Measurements from ENCODE around the gene TNC. TPM values are rescaled to one million over a fixed set of nuclear protein-coding genes. Genes with fewer than 3 reads are reported as not detected.

Gene TNC
- total and polyA plus RNA-seq, 2 donors (not counting 1 experiment from before 2014, with no cell fraction given) = not detected

DNA sequence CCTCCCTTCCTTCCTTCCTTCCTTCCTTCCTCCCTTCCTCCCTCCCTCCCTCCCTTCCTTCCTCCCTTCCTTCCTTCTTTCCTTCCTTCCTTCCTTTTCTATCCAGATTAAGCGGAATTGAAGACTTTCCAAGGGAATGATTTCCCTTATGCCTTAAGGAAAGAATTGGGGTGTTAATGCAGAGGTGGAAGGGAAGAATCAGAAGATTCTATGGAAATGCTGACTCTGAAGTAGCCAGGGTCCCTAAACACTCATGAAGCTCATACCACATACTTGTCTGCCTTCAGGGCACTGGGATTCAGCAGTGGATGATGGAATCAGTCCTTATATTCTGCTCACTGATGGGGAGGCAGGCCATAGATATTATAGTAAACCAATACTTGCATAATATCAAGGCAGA, 48.2 kb downstream of the TNC start:
- no peaks in the 10 kb centered on the region for H3K9me3 ChIP-seq (ENCODE audit: control extremely low read depth in 1 of 3, control insufficient read depth in 2 of 3, insufficient read depth in 1 of 3, low read length in 2 of 3)
- no peak overlapping the region for H3K9ac ChIP-seq (ENCODE audit: low read length)
- no peaks in the 10 kb centered on the region for H3K9me3 Mint-ChIP-seq (ENCODE audit: insufficient read depth)
- WGBS (ENCODE audit: insufficient coverage) = no CpG with 5 or more reads among the region's 1 CpG
- ATAC-seq (ENCODE audit: low read depth) (no peak), DNase-seq (no peak)
- no peak for TF ChIP-seq EZH2 (IDR thresholded peaks at IDR 0.05; ENCODE audit: borderline replicate concordance, insufficient read depth, low read depth, low read length, poor library complexity, severe bottlenecking)
- TF ChIP-seq, protein P1, sequence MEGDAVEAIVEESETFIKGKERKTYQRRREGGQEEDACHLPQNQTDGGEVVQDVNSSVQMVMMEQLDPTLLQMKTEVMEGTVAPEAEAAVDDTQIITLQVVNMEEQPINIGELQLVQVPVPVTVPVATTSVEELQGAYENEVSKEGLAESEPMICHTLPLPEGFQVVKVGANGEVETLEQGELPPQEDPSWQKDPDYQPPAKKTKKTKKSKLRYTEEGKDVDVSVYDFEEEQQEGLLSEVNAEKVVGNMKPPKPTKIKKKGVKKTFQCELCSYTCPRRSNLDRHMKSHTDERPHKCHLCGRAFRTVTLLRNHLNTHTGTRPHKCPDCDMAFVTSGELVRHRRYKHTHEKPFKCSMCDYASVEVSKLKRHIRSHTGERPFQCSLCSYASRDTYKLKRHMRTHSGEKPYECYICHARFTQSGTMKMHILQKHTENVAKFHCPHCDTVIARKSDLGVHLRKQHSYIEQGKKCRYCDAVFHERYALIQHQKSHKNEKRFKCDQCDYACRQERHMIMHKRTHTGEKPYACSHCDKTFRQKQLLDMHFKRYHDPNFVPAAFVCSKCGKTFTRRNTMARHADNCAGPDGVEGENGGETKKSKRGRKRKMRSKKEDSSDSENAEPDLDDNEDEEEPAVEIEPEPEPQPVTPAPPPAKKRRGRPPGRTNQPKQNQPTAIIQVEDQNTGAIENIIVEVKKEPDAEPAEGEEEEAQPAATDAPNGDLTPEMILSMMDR (IDR thresholded peaks at IDR 0.05) = no peak
- no peaks in the 10 kb centered on the region for H3K4me1 ChIP-seq (ENCODE audit: control insufficient read depth in 2 of 2, insufficient read depth in 2 of 2, low read length in 2 of 2)
- no peak overlapping the region for H3K27ac ChIP-seq (ENCODE audit: low read length in 2 of 2)
- peaks cover 34% of the 10 kb centered on the region for H3K27me3 Mint-ChIP-seq
- no peaks in the 10 kb centered on the region for H3K36me3 ChIP-seq (replicated peaks in 1 of 2; ENCODE audit: control extremely low read depth in 1 of 2, control insufficient read depth in 1 of 2, extremely low read depth in 1 of 2, insufficient read depth in 2 of 2, low read length in 1 of 2)
- POLR2A ChIA-PET = no interaction called here
- no peak overlapping the region for H3K4me3 ChIP-seq (ENCODE audit: control extremely low read depth in 1 of 5, extremely low read depth in 1 of 5, insufficient read depth in 1 of 5, low read depth in 2 of 5, low read length in 4 of 5)
- no peak overlapping the region for H3K4me3 Mint-ChIP-seq
- H3K79me2 ChIP-seq (ENCODE audit: control insufficient read depth, insufficient read depth, low read length) = no peaks in the 10 kb centered on the region
- intact Hi-C loops (cut with micrococcal nuclease) = no loop called here
- CTCF ChIA-PET = no interaction called here
- no peak overlapping the region for H2AFZ ChIP-seq (ENCODE audit: insufficient read depth, low read depth, low read length, poor library complexity, severe bottlenecking)
- no peak overlapping the region for H3K4me2 ChIP-seq (replicated peaks; ENCODE audit: low read depth, low read length, poor library complexity, severe bottlenecking)
- H4K20me1 ChIP-seq (ENCODE audit: control insufficient read depth, insufficient read depth, low read length, poor library complexity, severe bottlenecking) = no peaks in the 10 kb centered on the region
- H3K4me1 Mint-ChIP-seq = no peaks in the 10 kb centered on the region
- peaks cover 0 to 6% (median 0%) of the 10 kb centered on the region in 4 experiments for H3K27me3 ChIP-seq (replicated peaks in 1 of 4; ENCODE audit: control extremely low read depth in 1 of 4, control insufficient read depth in 3 of 4, insufficient read depth in 4 of 4, low read length in 3 of 4)
- no peak overlapping the region for H3K27ac Mint-ChIP-seq

DNA sequence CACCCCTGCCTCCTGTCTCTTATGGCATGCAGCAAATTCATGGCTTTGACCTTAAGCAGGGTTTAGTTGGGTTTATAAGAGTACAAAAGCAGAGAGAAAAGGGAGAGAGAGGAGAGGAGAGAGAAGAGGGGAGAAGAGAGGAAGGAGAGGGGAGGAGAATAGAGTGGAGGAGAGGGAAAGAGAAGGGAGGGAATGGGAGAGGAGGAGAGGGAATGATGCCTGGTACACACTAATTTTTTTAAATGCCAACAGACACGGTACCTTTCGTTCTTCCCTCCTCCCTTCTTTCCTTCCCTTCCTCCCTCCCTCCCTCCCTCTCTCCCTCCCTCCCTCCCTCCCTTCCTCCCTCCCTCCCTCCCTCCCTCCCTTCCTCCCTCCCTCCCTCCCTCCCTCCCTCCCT, 48.7 kb downstream of the TNC start:
- Mint-ChIP-seq H3K27ac (no peak overlapping the region), H3K4me1 (no peaks in the 10 kb centered on the region), H3K27me3 (peaks cover 34% of the 10 kb centered on the region), H3K9me3 (ENCODE audit: insufficient read depth) (no peaks in the 10 kb centered on the region), H3K4me3 (no peak overlapping the region)
- Histone ChIP-seq H2AFZ (ENCODE audit: insufficient read depth, low read depth, low read length, poor library complexity, severe bottlenecking) (no peak overlapping the region), H3K4me2 (replicated peaks; ENCODE audit: low read depth, low read length, poor library complexity, severe bottlenecking) (no peak overlapping the region), H3K4me1 (ENCODE audit: control insufficient read depth in 2 of 2, insufficient read depth in 2 of 2, low read length in 2 of 2) (no peaks in the 10 kb centered on the region), H3K36me3 (replicated peaks in 1 of 2; ENCODE audit: control extremely low read depth in 1 of 2, control insufficient read depth in 1 of 2, extremely low read depth in 1 of 2, insufficient read depth in 2 of 2, low read length in 1 of 2) (no peaks in the 10 kb centered on the region), H3K79me2 (ENCODE audit: control insufficient read depth, insufficient read depth, low read length) (no peaks in the 10 kb centered on the region), H3K27ac (ENCODE audit: low read length in 2 of 2) (no peak overlapping the region), H3K9me3 (ENCODE audit: control extremely low read depth in 1 of 3, control insufficient read depth in 2 of 3, insufficient read depth in 1 of 3, low read length in 2 of 3) (peaks cover 0 to 3% (median 0%) of the 10 kb centered on the region in 3 donors), H3K4me3 (ENCODE audit: control extremely low read depth in 1 of 5, extremely low read depth in 1 of 5, insufficient read depth in 1 of 5, low read depth in 2 of 5, low read length in 4 of 5) (no peak overlapping the region), H4K20me1 (ENCODE audit: control insufficient read depth, insufficient read depth, low read length, poor library complexity, severe bottlenecking) (no peaks in the 10 kb centered on the region), H3K9ac (ENCODE audit: low read length) (no peak overlapping the region), H3K27me3 (replicated peaks in 1 of 4; ENCODE audit: control extremely low read depth in 1 of 4, control insufficient read depth in 3 of 4, insufficient read depth in 4 of 4, low read length in 3 of 4) (peaks cover 0 to 6% (median 0%) of the 10 kb centered on the region in 4 experiments)
- ChIA-PET CTCF (no interaction called here), POLR2A (no interaction called here)
- ATAC-seq (ENCODE audit: low read depth) (no peak), DNase-seq (no peak)
- no CpG with 5 or more reads among the region's 2 CpGs for WGBS (ENCODE audit: insufficient coverage)
- no peak for TF ChIP-seq EZH2 (IDR thresholded peaks at IDR 0.05; ENCODE audit: borderline replicate concordance, insufficient read depth, low read depth, low read length, poor library complexity, severe bottlenecking)
- intact Hi-C loops (cut with micrococcal nuclease) = no loop called here

Data from B cell (primary cell).